Hepatocyte (in vitro differentiated cells): ENCODE results near the gene PKD2L1.

Source experiments
- EZH2 ChIP-seq: fragments of 200-600 bp; sonication (generic); IDR thresholded peaks from 2 replicates; pipeline ENCODE4 v1.6.1; 2016; ENCODE audit warnings: antibody characterized with exemption, mild to moderate bottlenecking, borderline replicate concordance
- EZH2phosphoT487 ChIP-seq: fragments of 200-600 bp; sonication (generic); IDR thresholded peaks from one replicate; pipeline ENCODE4 v1.6.1; 2018; ENCODE audit warnings: antibody characterized with exemption, mild to moderate bottlenecking, low read depth, moderate library complexity; ENCODE audit not compliant: unreplicated experiment, severe bottlenecking
- TF ChIP-seq, protein P1 (sequence below): fragments of 200-600 bp; sonication (generic); IDR thresholded peaks from 2 replicates; pipeline ENCODE4 v1.5.1; 2016; ENCODE audit warnings: antibody characterized with exemption, mild to moderate bottlenecking; ENCODE audit not compliant: poor library complexity

DNA sequence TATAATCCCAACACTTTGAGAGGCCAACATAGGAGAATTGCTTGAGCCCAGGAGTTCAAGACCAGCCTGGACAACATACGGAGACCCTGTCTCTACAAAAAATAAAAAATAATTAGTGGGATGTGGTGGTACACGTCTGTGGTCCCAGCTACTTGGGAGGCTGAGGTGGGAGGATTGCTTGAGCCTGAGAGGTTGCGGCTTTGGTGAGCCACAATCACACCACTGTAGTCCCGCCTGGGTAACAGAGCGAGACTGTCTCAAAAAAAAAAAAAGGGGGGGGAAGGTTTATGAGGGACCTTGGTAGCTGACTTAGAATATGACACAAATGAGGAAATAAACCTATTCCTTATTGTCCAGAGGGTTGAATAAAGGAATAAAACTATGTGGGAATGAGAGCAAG is 47.8 kb upstream of the PKD2L1 start:
- TF ChIP-seq, protein P1, sequence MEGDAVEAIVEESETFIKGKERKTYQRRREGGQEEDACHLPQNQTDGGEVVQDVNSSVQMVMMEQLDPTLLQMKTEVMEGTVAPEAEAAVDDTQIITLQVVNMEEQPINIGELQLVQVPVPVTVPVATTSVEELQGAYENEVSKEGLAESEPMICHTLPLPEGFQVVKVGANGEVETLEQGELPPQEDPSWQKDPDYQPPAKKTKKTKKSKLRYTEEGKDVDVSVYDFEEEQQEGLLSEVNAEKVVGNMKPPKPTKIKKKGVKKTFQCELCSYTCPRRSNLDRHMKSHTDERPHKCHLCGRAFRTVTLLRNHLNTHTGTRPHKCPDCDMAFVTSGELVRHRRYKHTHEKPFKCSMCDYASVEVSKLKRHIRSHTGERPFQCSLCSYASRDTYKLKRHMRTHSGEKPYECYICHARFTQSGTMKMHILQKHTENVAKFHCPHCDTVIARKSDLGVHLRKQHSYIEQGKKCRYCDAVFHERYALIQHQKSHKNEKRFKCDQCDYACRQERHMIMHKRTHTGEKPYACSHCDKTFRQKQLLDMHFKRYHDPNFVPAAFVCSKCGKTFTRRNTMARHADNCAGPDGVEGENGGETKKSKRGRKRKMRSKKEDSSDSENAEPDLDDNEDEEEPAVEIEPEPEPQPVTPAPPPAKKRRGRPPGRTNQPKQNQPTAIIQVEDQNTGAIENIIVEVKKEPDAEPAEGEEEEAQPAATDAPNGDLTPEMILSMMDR: no peak
- TF ChIP-seq EZH2phosphoT487 (no peak), EZH2 (no peak)
